CD4-positive, alpha-beta T cell (primary cell): Measurements from ENCODE around the gene AFF3. TPM values are rescaled to one million over a fixed set of nuclear protein-coding genes. Genes with fewer than 3 reads are reported as not detected.

Experiments used
- ATAC-seq: fragments of 200-7000 bp; cut with Tn5 transposase; one replicate; pipeline ENCODE4 v1.10.0; 2022; ENCODE audit warnings: mild to moderate bottlenecking; ENCODE audit not compliant: poor library complexity
- CTCF ChIA-PET: fragments of 350-600 bp; sonication (Branson Sonifier 250); formaldehyde crosslinking; loops from one replicate; lab custom pipeline; 2021; ENCODE audit warnings: antibody characterized with exemption, inconsistent platforms; lab: Charles Lee
- POLR2A ChIA-PET: fragments of 350-600 bp; sonication (Branson Sonifier 250); formaldehyde crosslinking; loops from one replicate; lab custom pipeline; 2021; ENCODE audit warnings: antibody characterized with exemption, inconsistent platforms; lab: Charles Lee
- DNase-seq, 14 experiments: peaks; one replicate each; pipeline ENCODE4 v3.0.0-alpha.2; 2013 to 2020; ENCODE audit warnings: mixed read lengths in 2 of 14
- H3K27ac ChIP-seq, 2 donors: one replicate each; pipeline versions ENCODE4 v1.5.1 to v1.7.0; 2013; ENCODE audit warnings: low read length in 2 of 2, low read depth in 1 of 2, mild to moderate bottlenecking in 1 of 2
- H3K27me3 ChIP-seq, 2 experiments: 1 replicate in 1 of 2; 2 replicates in 1 of 2; pipeline versions ENCODE4 v1.6.1 to v1.7.0; 2013; ENCODE audit warnings: low read length in 2 of 2, control low read depth in 1 of 2, mild to moderate bottlenecking in 1 of 2, moderate library complexity in 1 of 2; ENCODE audit not compliant: insufficient read depth in 2 of 2, control insufficient read depth in 1 of 2
- H3K36me3 ChIP-seq: one replicate; pipeline ENCODE4 v1.6.1; 2013; ENCODE audit warnings: low read length, control low read depth; ENCODE audit not compliant: insufficient read depth
- H3K4me1 ChIP-seq: one replicate; pipeline ENCODE4 v1.6.1; 2013; ENCODE audit warnings: low read length, control low read depth; ENCODE audit not compliant: insufficient read depth
- H3K4me3 ChIP-seq: one replicate; pipeline ENCODE4 v1.5.1; 2013; ENCODE audit warnings: mild to moderate bottlenecking, low read length, moderate library complexity
- H3K9me3 ChIP-seq, 2 experiments: 1 replicate in 1 of 2; 2 replicates in 1 of 2; pipeline versions ENCODE4 v1.6.1 to v1.7.0; 2013; ENCODE audit warnings: low read length in 2 of 2, mild to moderate bottlenecking in 2 of 2, control low read depth in 1 of 2, moderate library complexity in 1 of 2; ENCODE audit not compliant: control insufficient read depth in 1 of 2, insufficient read depth in 1 of 2
- H3K27ac Mint-ChIP-seq: one replicate; pipeline ENCODE4 v1.8.0; 2020; ENCODE audit warnings: mixed read lengths
- H3K27me3 Mint-ChIP-seq: one replicate; pipeline ENCODE4 v1.8.0; 2021; ENCODE audit warnings: mixed read lengths
- H3K36me3 Mint-ChIP-seq: one replicate; pipeline ENCODE4 v1.8.0; 2021; ENCODE audit warnings: low read depth, mixed read lengths
- H3K4me1 Mint-ChIP-seq: one replicate; pipeline ENCODE4 v1.8.0; 2021; ENCODE audit warnings: low read depth, mixed read lengths
- H3K4me3 Mint-ChIP-seq: one replicate; pipeline ENCODE4 v1.8.0; 2020; ENCODE audit warnings: mild to moderate bottlenecking, mixed read lengths
- H3K9me3 Mint-ChIP-seq: one replicate; pipeline ENCODE4 v1.8.0; 2020; ENCODE audit warnings: mixed read lengths
- intact Hi-C, 2 experiments: fragments of 100-400 bp; cut with DNase I in 1 of 2; cut with micrococcal nuclease in 1 of 2; formaldehyde crosslinking; loops; one replicate each; pipeline versions ENCODE4 v1.15.1 to v1.9.0; 2023 to 2025; cut with DNase I, micrococcal nuclease
- total RNA-seq, 174 experiments: library from RNA in 2 of 174; stranded (reverse) in 2 of 174; gene quantifications; one replicate each; pipeline ENCODE4 v1.2.3 and lab custom pipeline; 2021 to 2026
- TF ChIP-seq, protein P1 (sequence below): fragments of 200-600 bp; IDR thresholded peaks from one replicate; pipeline ENCODE4 v1.8.0; 2022; ENCODE audit warnings: antibody characterized with exemption, mild to moderate bottlenecking

Gene AFF3
- total RNA-seq, 2 experiments from 2014 or later, result 15.4 to 15.7 TPM

DNA sequence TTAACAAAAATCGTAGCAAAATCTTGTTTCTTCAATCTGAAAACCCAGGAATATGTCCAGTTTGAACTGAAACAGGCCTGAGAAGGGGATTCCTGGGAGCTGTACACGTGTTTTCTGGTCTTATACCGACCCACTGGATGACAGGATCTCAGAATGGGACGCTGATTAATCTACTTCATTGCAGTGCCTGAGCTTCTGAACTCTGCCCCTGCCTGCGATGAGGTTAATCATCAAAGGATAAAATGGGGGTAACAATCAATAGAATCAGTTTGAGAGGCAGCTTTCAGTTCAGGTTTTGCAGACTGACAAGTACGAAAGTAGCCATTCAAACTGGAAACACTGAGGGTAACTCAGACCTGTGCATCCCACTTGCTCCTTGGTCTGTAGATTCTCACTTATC lies 378.6 kb downstream of the AFF3 start:
- no peaks in the 10 kb centered on the region for H3K4me1 Mint-ChIP-seq
- no peak overlapping the region for H3K27ac Mint-ChIP-seq
- Histone ChIP-seq H3K4me1 (no peaks in the 10 kb centered on the region), H3K27me3 (no peaks in the 10 kb centered on the region), H3K36me3 (no peaks in the 10 kb centered on the region), H3K4me3 (no peak overlapping the region), H3K9me3 (no peaks in the 10 kb centered on the region), H3K27ac (no peak overlapping the region)
- TF ChIP-seq, protein P1, sequence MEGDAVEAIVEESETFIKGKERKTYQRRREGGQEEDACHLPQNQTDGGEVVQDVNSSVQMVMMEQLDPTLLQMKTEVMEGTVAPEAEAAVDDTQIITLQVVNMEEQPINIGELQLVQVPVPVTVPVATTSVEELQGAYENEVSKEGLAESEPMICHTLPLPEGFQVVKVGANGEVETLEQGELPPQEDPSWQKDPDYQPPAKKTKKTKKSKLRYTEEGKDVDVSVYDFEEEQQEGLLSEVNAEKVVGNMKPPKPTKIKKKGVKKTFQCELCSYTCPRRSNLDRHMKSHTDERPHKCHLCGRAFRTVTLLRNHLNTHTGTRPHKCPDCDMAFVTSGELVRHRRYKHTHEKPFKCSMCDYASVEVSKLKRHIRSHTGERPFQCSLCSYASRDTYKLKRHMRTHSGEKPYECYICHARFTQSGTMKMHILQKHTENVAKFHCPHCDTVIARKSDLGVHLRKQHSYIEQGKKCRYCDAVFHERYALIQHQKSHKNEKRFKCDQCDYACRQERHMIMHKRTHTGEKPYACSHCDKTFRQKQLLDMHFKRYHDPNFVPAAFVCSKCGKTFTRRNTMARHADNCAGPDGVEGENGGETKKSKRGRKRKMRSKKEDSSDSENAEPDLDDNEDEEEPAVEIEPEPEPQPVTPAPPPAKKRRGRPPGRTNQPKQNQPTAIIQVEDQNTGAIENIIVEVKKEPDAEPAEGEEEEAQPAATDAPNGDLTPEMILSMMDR, result no peak
- ChIA-PET POLR2A (no interaction called here), CTCF (no interaction called here)
- no peak for DNase-seq
- no peak overlapping the region for H3K4me3 Mint-ChIP-seq
- H3K9me3 Mint-ChIP-seq, result no peaks in the 10 kb centered on the region
- no peaks in the 10 kb centered on the region for H3K36me3 Mint-ChIP-seq
- intact Hi-C loops, result no loop called here
- no peak for ATAC-seq
- no peaks in the 10 kb centered on the region for H3K27me3 Mint-ChIP-seq

DNA sequence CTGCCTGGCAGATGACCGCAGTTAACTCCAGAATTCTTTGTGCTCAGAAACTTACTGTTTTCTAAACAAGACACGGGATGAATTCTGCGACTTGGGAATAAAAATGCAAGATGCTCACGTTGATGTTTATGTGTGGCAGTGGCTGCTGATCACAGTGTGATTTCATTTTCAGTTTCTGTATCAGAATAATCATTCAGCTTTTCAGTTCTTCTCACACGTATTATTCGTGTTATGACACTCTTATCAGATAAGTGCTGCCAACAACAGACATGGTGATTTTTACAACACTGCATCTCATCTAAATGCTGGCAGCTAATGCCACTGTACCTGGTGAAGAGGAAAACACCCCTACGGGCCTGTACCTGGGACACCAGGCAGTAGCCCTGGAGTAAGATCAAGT lies 379.7 kb downstream of the AFF3 start:
- Histone ChIP-seq H3K9me3 (no peaks in the 10 kb centered on the region), H3K36me3 (no peaks in the 10 kb centered on the region), H3K27me3 (no peaks in the 10 kb centered on the region), H3K27ac (no peak overlapping the region), H3K4me1 (no peaks in the 10 kb centered on the region), H3K4me3 (no peak overlapping the region)
- POLR2A ChIA-PET, result no interaction called here
- intact Hi-C loops, result no loop called here
- Mint-ChIP-seq H3K36me3 (no peaks in the 10 kb centered on the region), H3K9me3 (no peaks in the 10 kb centered on the region), H3K4me1 (no peaks in the 10 kb centered on the region), H3K27ac (no peak overlapping the region), H3K4me3 (no peak overlapping the region), H3K27me3 (no peaks in the 10 kb centered on the region)
- TF ChIP-seq, protein P1, result no peak
- DNase-seq, result no peak
- no peak for ATAC-seq
- CTCF ChIA-PET, result no interaction called here

- Histone ChIP-seq H3K9me3 (no peaks in the 10 kb centered on the region), H3K27ac (no peak overlapping the region), H3K4me1 (no peaks in the 10 kb centered on the region), H3K36me3 (no peaks in the 10 kb centered on the region), H3K27me3 (no peaks in the 10 kb centered on the region), H3K4me3 (no peak overlapping the region)
- ChIA-PET CTCF (no interaction called here), POLR2A (no interaction called here)
- H3K4me3 Mint-ChIP-seq, result no peak overlapping the region
- DNase-seq, result no peak
- no peaks in the 10 kb centered on the region for H3K4me1 Mint-ChIP-seq
- H3K27me3 Mint-ChIP-seq, result no peaks in the 10 kb centered on the region
- intact Hi-C loops, result no loop called here
- no peak for ATAC-seq
- TF ChIP-seq, protein P1, result no peak
- no peaks in the 10 kb centered on the region for H3K9me3 Mint-ChIP-seq
- H3K27ac Mint-ChIP-seq, result no peak overlapping the region
- no peaks in the 10 kb centered on the region for H3K36me3 Mint-ChIP-seq
Measured at GRCh38 chr2:99757611-99758114, 384.7 kb downstream of the AFF3 start.
